Prostate gland (tissue), 2 donors: Measurements from ENCODE around the gene BATF. TPM values are rescaled to one million over a fixed set of nuclear protein-coding genes. Genes with fewer than 3 reads are reported as not detected.

ENCODE experiments used
- DNase-seq: peaks from one replicate; pipeline ENCODE4 v3.0.0-alpha.2; 2019; ENCODE audit warnings: low spot score
- H3K27ac ChIP-seq, 2 donors: fragments of 200-600 bp; sonication (generic); 2 replicates each; pipeline ENCODE4 v1.5.1; 2017 to 2019
- H3K27me3 ChIP-seq: fragments of 200-600 bp; sonication (generic); replicated peaks from 2 replicates; pipeline ENCODE4 v1.5.1; 2019; ENCODE audit not compliant: insufficient read depth
- H3K36me3 ChIP-seq, 2 donors: fragments of 200-600 bp; sonication (generic); 1 replicate in 1 of 2; 2 replicates in 1 of 2; pipeline versions ENCODE4 v1.5.1 to v1.8.1; 2017 to 2019
- H3K4me1 ChIP-seq: fragments of 200-600 bp; sonication (generic); replicated peaks from 2 replicates; pipeline ENCODE4 v1.5.1; 2019
- H3K4me3 ChIP-seq, 2 donors: fragments of 200-600 bp; sonication (generic); 2 replicates each; pipeline ENCODE4 v1.5.1; 2017 to 2019
- H3K9me3 ChIP-seq: fragments of 200-600 bp; sonication (generic); 2 replicates; pipeline ENCODE4 v1.5.1; 2017
- POLR2A ChIP-seq: fragments of 450-650 bp; IDR thresholded peaks from one replicate; pipeline ENCODE4 v1.6.1; 2016; ENCODE audit warnings: antibody characterized with exemption, mild to moderate bottlenecking
- POLR2AphosphoS5 ChIP-seq: sonication (generic); formaldehyde crosslinking; IDR thresholded peaks from one replicate; pipeline ENCODE4 v1.6.1; 2017; ENCODE audit warnings: antibody characterized with exemption
- WGBS: methylation state at CpG from one replicate; pipeline ENCODE4 v1.1.5; 2018; 5-methylcytosine and 5-hydroxymethylcytosine counted together
- intact Hi-C: fragments of 100-400 bp; cut with DNase I; formaldehyde crosslinking; loops from one replicate; pipeline ENCODE4 v1.14.2; 2022
- total RNA-seq, 2 donors: library from RNA; depleted of rRNA; stranded (reverse); fragments of >200 nt; gene quantifications; one replicate each; pipeline ENCODE4 v1.1.0, GENCODE V29; 2016
- TF ChIP-seq, protein P1 (sequence below), 4 experiments: fragments of 200-600 bp in 2 of 4; fragments of 450-650 bp in 2 of 4; sonication (generic) in 2 of 4; IDR thresholded peaks; 1 replicate in 3 of 4; 2 replicates in 1 of 4; pipeline ENCODE4 v1.5.1; 2016 to 2019; ENCODE audit warnings: antibody characterized with exemption in 4 of 4, mild to moderate bottlenecking in 2 of 4, moderate library complexity in 2 of 4

The BATF gene
- total RNA-seq, 2 donors from 2014 or later: 3.1 to 11.8 TPM

DNA sequence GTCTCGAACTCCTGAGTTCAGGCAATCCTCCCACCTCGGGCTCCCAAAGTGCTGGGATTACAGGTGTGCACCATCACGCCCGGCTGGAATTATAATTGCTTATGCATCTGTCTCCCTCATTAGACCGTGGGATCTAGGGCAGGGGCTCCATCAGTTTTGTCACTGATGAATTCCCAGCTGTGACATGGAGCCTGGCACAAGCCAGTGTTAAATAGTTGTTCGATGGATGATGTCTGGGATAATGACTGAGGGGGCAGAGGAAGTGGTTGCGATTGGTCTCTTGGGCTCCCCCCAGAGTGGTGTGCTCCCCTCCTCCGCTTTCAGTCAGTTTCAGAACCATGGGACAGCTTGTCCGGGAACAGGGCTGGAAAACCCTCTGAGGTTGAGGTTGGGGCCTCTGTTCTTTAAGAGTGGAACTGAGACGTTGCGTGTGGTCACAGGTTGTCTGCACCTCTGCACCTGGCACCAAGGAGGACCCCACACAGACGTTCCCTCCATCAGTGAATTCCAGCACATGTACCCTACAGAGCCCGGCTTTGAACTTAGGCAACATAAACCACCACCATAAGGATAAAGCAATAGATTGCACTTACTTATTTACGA, 30.8 kb upstream of the BATF start:
- no peak overlapping the region for H3K4me3 ChIP-seq
- H3K9me3 ChIP-seq: no peaks in the 10 kb centered on the region
- intact Hi-C loops: no loop called here
- TF ChIP-seq POLR2AphosphoS5 (no peak), POLR2A (no peak)
- TF ChIP-seq, protein P1, sequence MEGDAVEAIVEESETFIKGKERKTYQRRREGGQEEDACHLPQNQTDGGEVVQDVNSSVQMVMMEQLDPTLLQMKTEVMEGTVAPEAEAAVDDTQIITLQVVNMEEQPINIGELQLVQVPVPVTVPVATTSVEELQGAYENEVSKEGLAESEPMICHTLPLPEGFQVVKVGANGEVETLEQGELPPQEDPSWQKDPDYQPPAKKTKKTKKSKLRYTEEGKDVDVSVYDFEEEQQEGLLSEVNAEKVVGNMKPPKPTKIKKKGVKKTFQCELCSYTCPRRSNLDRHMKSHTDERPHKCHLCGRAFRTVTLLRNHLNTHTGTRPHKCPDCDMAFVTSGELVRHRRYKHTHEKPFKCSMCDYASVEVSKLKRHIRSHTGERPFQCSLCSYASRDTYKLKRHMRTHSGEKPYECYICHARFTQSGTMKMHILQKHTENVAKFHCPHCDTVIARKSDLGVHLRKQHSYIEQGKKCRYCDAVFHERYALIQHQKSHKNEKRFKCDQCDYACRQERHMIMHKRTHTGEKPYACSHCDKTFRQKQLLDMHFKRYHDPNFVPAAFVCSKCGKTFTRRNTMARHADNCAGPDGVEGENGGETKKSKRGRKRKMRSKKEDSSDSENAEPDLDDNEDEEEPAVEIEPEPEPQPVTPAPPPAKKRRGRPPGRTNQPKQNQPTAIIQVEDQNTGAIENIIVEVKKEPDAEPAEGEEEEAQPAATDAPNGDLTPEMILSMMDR (IDR thresholded peaks at IDR 0.05): no peak
- H3K27me3 ChIP-seq: no peaks in the 10 kb centered on the region
- H3K4me1 ChIP-seq: no peaks in the 10 kb centered on the region
- DNase-seq: no peak
- 87% methylated on average over 14 of the region's 14 CpGs for WGBS
- H3K27ac ChIP-seq: no peak overlapping the region
- H3K36me3 ChIP-seq: no peaks in the 10 kb centered on the region

- Histone ChIP-seq H3K27me3 (no peaks in the 10 kb centered on the region), H3K36me3 (no peaks in the 10 kb centered on the region), H3K27ac (no peak overlapping the region), H3K9me3 (no peaks in the 10 kb centered on the region), H3K4me1 (no peaks in the 10 kb centered on the region), H3K4me3 (no peak overlapping the region)
- TF ChIP-seq POLR2AphosphoS5 (no peak), POLR2A (no peak)
- TF ChIP-seq, protein P1 (IDR thresholded peaks at IDR 0.05): no peak
- intact Hi-C loops: no loop called here
- no peak for DNase-seq
- 91% methylated on average over 9 of the region's 9 CpGs for WGBS
These were observed 29.3 kb upstream of the BATF start for GRCh38 chr14:75492832-75493591.

DNA sequence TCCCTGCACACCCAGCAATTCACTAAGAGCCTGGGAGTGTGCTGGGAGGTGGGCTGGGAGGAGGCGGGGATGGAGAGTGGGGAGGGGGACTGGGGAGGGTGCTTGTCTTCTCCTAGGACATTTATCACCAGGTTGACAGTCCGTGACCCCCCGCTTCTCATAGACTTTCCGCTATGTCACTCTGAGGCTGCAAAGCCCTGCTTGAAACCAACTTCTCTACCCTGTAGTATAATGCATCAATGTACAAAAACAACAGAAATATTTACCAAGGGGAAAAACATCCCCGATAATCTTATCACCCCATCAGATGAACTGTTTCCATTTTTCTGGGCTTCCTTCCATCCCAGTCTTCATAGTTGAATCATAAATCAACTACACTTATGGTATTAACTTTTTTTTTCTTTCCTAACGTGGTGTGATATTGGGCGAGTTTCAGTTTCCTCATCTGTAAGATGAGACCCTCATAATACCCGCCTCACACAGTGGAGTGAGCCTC, 28.6 kb upstream of the BATF start:
- H3K36me3 ChIP-seq: no peaks in the 10 kb centered on the region
- no peak for DNase-seq
- no peaks in the 10 kb centered on the region for H3K27me3 ChIP-seq
- intact Hi-C loops: no loop called here
- H3K4me1 ChIP-seq: no peaks in the 10 kb centered on the region
- no peaks in the 10 kb centered on the region for H3K9me3 ChIP-seq
- WGBS: 58% methylated on average over 8 of the region's 8 CpGs
- TF ChIP-seq POLR2AphosphoS5: no peak
- TF ChIP-seq, protein P1 (IDR thresholded peaks at IDR 0.05): no peak
- no peak for TF ChIP-seq POLR2A
- H3K4me3 ChIP-seq: no peak overlapping the region
- no peak overlapping the region for H3K27ac ChIP-seq

GRCh38 chr14:75494896-75495295, 27.4 kb upstream of the BATF start:
- H3K4me3 ChIP-seq: no peak overlapping the region
- WGBS: 96% methylated on average over 5 of the region's 5 CpGs

More at GRCh38 chr14:75494896-75495295, 27.4 kb upstream of the BATF start:
- DNase-seq: no peak
- intact Hi-C loops: no loop called here
- no peaks in the 10 kb centered on the region for H3K36me3 ChIP-seq
- H3K27me3 ChIP-seq: no peaks in the 10 kb centered on the region
- no peak overlapping the region for H3K27ac ChIP-seq
- no peaks in the 10 kb centered on the region for H3K4me1 ChIP-seq
- no peaks in the 10 kb centered on the region for H3K9me3 ChIP-seq
- TF ChIP-seq POLR2A (no peak), POLR2AphosphoS5 (no peak)
- TF ChIP-seq, protein P1 (IDR thresholded peaks at IDR 0.05): no peak
